ENCODE data around the gene XPNPEP1. TPM values are rescaled to one million over a fixed set of nuclear protein-coding genes. Genes with fewer than 3 reads are reported as not detected.

Gene XPNPEP1
- total RNA-seq, 1 donor from 2014 or later, result 93.2 TPM

DNA sequence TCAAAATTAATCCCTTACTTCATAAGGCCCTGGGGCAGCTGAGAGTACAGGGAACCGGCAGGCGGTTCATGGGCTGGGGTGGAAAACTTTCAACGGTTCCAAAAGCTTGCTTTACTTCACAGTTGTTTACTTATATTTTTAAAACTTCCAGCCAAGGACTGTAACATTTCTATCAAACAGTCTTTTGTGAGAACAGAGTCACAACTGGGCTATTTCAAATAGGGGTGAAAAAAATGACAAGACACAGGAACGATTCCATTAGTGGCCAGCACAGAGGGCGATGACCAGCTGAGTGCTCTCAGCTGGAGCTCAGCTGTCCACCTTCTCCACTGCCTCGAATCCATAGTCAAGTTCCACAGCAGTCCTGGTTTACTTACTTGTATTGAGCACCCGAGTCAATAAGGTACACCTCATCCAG is 48.2 kb downstream of the XPNPEP1 start:
- intact Hi-C loops (cut with micrococcal nuclease), result no loop called here

DNA sequence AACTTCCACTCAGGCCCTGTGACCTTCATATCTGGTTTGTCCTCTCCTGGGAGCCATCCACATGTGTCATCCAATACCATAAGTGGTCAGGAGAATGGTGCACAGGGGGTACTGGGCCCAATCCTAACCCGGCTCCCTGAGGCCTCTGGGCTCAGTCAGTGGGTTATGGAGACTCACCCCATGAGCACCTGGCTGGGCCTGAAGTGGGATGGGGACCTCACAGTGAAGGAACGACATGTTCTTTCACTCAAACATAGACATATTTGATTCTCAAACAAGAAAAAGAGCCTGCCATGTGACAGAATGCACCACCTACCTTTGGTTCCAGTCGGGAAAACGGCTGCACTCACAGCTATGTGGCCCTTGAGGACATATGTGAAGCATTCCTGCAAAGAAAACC is 51.8 kb downstream of the XPNPEP1 start:
- intact Hi-C loops (cut with micrococcal nuclease), result no loop called here

DNA sequence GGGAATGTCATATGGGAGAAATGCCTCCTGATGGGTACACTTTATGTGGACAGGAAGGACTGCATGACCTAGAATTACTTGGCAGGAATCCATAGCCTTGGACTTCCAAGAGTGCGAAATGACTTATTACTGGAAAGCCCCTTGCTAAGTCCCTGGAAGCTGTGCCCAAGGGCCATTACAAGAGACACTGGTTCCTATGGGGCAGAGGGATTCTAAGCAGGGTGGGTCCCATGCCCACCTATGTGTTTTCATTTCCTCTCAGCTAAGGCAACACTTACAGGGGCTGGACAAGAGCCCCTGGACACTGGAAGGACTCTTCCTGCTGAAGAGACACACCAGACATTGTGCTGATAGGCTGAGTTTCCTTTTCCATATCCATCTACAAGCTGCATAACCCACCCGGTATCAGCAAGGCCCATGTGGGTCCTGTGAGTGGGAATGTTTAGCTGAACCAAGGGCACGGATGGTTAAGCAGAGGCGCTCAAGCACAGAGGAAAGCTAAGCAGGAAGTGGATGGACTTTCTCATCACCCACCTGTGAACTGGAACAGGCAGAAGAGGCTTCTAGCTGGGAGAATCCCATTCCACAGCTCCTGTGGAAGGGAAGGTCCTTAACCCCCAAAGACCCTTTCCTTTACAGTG is 56.2 kb downstream of the XPNPEP1 start:
- intact Hi-C loops (cut with micrococcal nuclease), result no loop called here

DNA sequence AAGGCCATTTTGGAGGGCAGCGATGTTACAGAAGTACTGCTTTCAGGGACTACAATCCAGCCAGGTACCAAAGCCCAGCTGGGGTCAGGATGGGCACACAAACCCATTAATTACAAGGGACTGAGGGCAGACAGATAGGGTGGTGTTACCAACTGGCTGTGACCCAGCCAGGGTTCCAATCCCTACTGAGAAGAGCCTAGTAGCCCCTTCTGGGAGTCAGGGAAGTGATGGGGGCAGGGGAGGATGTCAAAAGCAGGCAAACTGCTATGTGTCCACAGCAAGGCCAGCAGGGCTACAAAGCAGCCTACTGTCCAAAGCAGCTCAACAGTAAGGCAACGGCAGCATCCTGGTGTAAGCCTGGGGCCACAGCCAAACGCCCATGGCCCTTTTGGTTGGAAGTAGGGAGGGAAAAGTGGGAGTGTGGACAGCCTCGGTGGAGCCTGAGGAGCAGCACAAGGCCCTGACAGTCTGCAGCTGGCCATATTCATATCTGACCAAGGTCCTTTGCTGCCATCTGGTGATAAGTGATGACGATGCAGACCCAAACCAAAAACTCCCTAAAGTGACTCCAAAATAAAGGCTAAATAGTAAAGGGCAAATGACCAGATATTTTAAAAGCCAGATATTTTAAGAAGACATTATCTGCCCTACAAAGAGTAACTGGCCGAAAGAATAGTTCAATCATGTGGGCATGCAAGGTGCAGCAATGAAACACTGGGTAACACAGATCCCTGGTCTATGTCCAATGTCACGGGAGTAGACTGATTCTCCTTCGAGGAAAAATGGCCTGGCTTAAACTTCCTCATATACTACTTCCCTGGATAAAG is 56.9 kb downstream of the XPNPEP1 start:
- intact Hi-C loops (cut with micrococcal nuclease), result no loop called here

DNA sequence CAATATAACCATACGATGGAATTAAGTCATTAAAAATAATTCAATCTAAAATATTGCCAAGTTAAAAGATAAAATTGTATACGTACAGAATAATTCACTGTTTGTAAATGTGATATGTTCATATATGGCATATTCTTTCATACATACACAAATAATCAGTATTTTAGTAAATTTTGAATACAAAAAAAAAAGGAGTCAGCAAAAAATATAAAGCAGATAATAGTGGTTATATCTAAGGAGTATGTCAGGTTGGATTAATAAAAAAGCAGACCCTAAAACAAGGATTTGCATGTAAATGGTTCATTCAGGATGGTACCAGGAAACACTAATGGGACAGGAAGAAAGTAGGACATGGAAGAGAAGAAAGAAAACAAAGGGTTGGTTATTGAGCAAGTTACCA is 59.5 kb downstream of the XPNPEP1 start:
- intact Hi-C loops (cut with micrococcal nuclease), result no loop called here

DNA sequence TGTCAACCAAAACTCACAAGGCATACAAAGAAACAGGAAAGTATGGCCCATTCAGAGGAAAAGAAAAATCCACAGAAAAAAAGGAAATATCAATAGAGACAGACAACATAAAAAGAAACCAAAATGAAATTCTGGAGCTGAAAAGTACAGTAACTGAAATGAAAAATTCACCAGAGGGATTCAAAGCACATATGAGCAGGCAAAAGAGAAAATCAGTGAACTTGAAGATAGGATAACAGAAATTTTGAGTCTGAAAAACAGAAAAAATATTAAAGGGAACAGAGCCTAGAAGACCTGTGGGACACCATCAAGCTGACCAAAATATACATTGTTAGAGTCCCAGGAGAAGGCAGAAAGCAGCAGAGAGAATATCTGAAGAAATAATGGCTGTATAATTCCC is 60.6 kb downstream of the XPNPEP1 start:
- intact Hi-C loops (cut with micrococcal nuclease), result no loop called here

DNA sequence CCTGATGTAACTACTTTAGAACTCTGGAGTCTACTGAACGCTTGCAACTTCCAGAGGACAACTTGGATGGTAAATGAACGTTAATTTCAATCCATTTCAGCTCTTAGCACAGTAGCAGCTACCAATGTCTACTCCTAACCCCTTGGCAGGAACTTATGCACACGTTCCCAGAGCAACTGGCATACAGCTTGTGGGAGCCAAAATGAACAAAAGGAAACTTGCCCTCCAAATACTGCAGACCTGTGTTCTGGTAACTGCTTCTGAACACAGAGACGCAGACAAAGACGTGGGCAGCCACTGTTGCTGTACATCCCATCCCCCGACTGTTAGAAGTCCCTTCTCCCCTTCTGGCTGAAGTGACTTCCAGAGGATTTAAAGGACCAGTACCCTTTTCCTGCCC is 61.3 kb downstream of the XPNPEP1 start:
- intact Hi-C loops (cut with micrococcal nuclease), result no loop called here

DNA sequence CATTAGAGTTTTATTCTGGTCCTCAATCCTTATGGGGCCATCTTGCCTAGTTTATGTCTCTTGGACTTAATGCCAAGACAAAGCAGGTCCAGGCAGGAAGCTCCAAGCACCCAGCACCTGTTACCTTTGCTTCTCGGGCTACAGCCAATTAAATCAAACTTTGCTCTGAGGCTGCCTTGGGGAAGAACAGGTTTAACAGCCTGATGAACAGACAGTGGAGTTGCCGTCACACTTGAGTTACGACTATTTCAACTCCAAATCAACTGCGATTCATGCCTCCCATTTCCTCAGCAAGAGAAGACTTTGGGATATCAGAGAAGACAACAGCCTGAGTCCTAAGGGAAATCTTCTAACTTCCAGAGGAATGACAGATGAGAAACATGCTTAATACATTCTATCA is 62.2 kb downstream of the XPNPEP1 start:
- intact Hi-C loops (cut with micrococcal nuclease), result no loop called here

DNA sequence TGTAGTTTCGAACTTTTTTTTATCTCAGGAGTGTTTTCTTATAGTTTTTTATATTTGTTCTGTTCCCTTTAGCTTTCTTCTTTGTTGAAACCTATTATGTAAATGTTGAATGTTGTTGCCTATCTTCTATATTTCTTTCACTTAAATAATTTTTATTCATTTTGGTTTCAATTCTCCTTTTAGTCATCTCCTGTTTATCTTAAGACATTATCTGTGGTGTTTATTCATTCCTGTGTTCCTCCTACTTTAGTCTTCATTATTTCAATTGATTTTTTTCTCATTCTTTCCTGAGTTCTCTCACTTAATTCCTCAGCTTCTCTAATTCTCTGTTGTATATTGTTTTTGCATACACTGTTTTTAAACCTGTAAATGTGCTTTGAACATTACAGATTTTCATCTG is 64.1 kb downstream of the XPNPEP1 start:
- intact Hi-C loops (cut with micrococcal nuclease), result no loop called here

DNA sequence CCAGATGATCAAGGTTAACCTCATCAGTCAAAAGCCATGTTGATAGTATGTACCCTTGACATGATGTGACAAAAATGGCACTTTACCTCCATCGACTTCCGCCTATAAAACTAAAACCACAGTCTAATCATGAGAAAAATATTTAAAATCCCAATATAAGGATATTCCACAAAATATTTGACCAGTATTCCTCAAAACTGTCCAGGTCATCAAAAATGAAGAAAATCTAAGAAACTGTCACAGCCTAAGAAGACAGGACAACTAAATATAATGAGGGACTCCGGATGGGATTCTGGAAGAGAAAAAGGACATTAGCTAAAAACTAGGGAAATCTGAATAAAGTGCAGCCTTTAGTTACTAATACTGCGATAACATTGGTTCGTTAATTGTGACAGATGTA is 67.6 kb downstream of the XPNPEP1 start:
- intact Hi-C loops (cut with micrococcal nuclease), result no loop called here

DNA sequence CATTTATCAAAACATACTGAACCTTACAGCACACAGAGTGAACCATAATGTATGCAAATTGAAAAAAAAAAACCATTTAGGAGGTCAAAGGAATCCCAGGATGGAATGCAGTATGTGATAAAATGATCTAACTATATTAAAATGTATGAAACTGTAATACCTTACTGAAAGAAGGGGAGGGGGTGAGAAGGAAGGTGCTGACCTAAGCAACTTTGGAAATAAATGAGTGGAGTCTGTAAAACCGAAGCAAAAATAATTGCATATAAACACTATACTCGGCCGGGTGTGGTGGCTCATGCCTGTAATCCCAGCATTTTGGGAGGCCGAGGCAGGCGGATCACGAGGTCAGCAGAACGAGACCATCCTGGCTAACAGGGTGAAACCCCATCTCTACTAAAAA is 69.4 kb downstream of the XPNPEP1 start:
- intact Hi-C loops (cut with micrococcal nuclease), result loop anchor here (5.0 kb wide), 1 partner anchor 1312 kb away; no protein-coding TSS in a partner anchor

DNA sequence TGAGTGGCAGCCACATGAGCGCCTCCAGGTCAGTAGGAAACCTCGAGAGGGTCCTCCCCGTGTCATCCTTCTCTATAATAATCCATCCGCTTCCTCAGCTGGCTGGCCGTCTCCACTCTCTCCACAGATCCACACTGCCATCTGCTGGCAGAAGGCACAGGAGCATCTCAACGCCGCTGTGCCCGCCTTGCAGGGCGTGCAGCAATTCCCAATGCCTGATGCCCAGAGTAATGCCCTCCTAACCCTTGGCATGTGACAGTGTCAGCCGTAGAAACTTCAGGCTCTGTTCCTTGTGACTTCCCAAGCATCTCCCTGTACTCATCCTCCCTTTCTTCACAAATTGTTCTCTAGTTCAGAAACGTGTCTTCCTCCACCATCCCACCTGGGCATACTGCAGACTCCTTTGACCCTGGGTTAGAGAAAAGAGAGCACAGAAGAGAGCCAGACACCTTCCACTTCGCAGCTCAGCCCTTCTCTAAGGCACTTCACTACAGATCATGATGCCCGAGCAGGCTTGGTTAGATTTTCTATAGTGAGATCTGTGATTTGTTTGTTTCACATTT is 70.8 kb downstream of the XPNPEP1 start:
- intact Hi-C loops (cut with micrococcal nuclease), result loop anchor here (5.0 kb wide), 1 partner anchor 1310 kb away; no protein-coding TSS in a partner anchor

DNA sequence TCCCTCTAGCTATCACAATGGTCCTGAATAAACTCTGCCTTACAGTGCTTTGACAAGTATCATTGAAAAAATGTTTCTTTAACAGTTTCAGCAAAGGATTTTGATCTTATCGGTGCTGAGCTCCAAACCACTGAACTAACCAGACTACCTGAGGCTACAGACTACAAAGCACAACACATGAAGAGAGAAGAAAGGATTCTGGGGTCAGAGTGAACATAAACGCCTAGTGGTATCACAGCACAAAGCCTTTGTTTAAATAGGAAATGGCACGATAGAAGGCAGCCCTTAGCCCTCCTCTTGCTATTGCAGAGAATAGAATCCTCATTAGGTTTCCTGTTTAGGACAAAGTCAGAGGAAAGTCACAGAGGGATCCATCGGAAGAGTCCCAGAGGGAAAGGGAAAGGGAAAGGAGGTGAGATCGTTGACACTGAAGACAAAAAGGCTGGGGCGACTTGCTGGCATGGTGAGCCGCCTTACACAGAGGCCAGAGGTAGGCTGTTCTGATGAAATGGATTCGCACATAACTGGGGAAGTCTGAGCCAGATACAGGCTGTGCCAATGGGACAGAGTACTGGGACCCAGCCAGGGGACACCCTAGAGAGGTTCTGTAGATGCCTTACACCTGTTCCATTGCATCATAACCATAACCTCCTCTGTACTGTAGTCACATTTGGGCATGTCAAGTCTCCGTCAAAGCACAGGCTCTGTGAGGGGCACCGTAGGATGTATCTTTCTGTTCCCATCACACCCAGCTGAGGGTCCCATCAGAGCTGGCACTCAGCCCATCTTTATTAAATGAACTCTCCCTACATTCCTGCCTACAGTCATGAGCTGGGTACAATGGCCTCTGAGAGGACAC is 71.5 kb downstream of the XPNPEP1 start:
- intact Hi-C loops (cut with micrococcal nuclease), result loop anchor here (5.0 kb wide), 1 partner anchor 1310 kb away; no protein-coding TSS in a partner anchor

DNA sequence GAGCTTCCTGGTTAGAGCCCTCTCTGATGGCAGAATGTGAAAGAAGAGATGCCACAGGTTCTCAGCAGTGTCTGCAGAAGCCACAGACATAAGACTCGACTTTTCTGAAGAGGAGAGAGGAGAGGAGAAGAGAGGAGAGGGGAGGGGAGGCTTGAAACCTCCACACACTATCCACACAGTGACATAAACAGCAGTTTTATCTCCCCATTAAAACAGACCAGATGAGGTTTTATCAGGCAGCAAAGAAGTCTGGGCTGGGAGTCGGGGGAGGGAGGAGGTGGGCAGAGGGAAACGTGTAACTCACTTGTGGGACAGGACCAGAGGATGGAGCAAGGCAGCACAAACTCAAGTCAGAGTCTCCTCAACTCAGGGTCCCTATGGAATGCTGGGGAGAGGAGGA is 76.5 kb downstream of the XPNPEP1 start:
- intact Hi-C loops (cut with micrococcal nuclease), result no loop called here

DNA sequence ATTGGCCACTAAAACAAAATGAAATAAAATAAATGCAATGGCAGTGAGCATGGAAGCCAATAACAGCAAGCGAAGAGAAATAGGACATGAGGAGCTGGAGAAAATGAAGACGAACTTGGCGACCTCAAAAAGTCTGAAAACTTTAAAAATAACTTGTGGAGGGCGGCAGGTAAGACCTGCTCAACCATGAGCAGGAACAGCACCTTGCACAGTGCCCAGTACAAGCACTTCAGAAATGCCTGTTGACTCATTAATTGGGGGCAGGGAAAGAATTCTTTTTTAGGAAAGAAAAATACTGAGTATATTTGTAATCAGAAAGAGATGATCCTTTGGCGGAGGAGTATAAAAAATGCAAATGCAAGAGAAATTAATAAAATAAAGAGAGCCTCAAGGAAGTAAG is 78.0 kb downstream of the XPNPEP1 start:
- intact Hi-C loops (cut with micrococcal nuclease), result no loop called here

DNA sequence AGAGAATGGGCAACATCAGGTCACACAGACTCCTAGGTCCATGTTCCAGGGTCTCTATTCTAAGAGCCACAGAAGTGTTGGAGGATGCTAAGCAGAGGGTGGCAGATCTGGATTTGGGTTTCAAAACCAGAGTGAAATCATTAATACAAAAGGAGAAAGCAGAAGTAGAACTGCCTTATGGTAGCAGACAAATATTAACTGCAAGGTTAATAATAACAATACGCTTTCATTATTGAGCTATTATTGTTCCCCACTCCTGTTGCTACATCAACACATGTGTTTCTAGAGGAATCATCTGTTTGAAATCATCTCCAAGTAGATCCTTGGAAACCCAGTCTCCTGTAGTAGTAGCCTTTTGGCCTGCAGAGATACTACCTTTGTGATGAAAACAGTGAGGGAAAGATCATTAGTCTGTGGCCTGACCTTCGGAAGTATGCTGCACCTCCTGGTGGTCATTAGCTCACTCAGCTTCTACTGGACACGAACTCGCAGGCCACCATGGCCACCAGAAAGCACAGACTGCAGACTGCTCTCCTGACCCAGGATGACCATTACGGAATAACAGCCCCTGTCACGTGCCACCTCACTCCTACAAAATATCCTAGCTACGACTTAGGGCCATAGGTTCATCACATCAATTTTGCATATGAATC is 84.6 kb downstream of the XPNPEP1 start:
- intact Hi-C loops (cut with micrococcal nuclease), result no loop called here

DNA sequence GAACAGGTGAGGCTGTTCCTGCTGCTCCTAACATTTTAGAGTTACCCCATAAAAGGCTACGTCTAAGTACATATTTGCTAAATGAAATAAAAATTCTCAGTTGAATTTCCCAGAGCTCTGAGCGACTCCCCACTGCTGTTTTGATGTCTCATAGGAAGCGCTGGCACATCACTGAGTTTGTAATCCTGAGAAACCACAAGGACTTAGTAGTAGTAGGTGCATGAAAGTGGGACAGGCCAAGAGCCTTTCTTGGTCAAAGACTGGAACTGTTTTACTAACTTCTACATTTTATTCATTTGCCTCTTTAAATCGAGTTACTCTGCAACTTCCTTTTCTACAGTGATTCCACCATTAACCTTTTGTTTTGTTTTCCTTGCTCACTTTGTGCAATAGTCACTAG is 85.9 kb downstream of the XPNPEP1 start:
- intact Hi-C loops (cut with micrococcal nuclease), result no loop called here

DNA sequence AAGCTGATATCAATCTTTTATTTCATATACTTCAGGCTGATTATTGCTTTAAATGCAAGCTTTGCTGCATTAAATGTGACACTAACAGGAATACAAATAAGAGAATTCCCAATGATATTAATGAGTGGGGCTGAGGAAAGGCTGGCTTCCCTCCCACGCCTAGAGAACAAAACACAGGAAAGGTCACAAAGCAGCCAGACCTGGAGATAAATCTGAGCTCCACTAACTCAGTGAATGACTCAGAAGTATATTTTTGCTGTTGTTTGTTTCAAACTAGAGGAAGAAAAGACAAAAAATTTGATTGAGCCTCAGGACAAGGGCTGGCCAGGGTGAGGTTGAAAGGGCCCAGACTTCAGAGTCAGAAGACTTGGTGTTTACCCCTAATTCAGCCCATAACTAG is 88.1 kb downstream of the XPNPEP1 start:
- intact Hi-C loops (cut with micrococcal nuclease), result no loop called here

DNA sequence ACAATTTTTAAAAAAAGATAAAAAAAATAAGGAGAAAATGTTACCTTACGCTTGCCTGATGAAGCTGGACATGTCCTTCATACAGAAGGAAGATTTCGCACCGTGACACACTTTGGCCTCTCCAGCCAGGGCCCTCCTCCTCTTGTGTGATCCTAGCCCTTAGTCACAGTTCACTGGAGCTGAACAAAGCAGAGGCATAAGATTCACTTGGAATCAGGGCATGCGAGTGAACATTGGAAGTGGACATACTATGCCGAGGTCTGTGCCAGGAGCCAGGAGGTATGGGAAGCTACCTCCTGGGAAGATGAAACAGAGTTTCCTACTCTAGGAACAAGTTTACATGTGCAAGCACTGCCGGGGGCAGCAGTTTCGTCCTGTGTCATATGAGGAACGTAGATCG is 91.5 kb downstream of the XPNPEP1 start:
- intact Hi-C loops (cut with micrococcal nuclease), result no loop called here

DNA sequence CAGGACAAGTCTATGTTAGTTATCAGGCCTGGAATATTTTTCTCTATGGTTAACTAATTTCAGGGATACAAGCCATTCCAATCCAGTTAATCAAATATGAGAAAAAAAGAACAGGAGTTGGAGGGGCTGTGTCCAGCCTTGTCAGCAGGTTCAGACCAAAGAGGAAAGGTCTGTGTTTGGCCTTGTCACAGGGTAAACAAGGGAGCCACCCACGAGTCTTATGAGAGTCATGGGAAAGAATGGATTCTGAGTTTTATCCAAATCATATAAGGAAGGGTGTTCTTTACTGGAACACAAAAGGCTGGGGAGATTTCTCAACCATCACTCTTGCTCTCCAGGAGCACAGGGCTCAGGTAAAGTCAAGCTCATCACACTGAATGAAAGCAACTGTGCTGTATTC is 99.1 kb downstream of the XPNPEP1 start:
- intact Hi-C loops (cut with micrococcal nuclease), result no loop called here

DNA sequence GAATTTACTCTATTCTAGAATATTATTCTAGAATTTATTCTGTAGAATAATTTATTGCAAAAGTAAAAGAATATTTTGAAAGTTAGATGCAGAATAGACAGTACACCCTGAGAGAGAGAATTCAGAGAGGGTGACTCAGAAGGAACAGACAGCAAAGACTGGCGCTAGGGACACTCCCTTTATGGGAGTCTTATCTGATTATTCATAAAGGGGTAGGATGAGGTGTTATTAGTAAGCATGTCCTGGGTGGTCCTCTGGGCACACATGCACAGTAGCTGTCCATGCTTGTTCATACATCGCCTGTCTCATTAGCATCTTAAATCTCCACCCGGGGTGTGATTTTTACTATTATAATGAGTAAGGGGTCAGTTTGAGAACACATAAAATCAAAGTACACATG is 100.1 kb downstream of the XPNPEP1 start:
- intact Hi-C loops (cut with micrococcal nuclease), result no loop called here

Measured in T-helper 1 cell treated with Interleukin-12 subunit alpha and Interleukin-12 subunit beta and Interleukin-4 antibody, amounts not matched to agents 30 ng/mL and 1 ng/mL, for 36 hours (primary cell).